ENCODE measurements around the gene ITGAE.

ITGAE gene

GRCh38 chr17:3697103-3697476, 103.9 kb downstream of the ITGAE start:
- DNase-seq (ENCODE audit: low read depth in 2 of 2, low spot score in 1 of 2): no peak

- DNase-seq (ENCODE audit: low read depth in 2 of 2, low spot score in 1 of 2): no peak
These were observed 105.1 kb downstream of the ITGAE start, which contains the start of gene P2RX5 for GRCh38 chr17:3695723-3696411. TSS of gene P2RX5 (minus strand) at chr17:3696155. CDS start at chr17:3696005, 150 bp downstream.

- no peak for DNase-seq (ENCODE audit: low read depth in 2 of 2, low spot score in 1 of 2)
These were observed 105.8 kb downstream of the ITGAE start for GRCh38 chr17:3695129-3695722.

GRCh38 chr17:3693829-3694231, 107.2 kb downstream of the ITGAE start:
- DNase-seq (ENCODE audit: low read depth in 2 of 2, low spot score in 1 of 2): no peak

GRCh38 chr17:3693141-3693540, 107.8 kb downstream of the ITGAE start:
- no peak for DNase-seq (ENCODE audit: low read depth in 2 of 2, low spot score in 1 of 2)

- DNase-seq (ENCODE audit: low read depth in 2 of 2, low spot score in 1 of 2): no peak
These were observed 108.6 kb downstream of the ITGAE start for GRCh38 chr17:3692346-3692745.

- DNase-seq (ENCODE audit: low read depth in 2 of 2, low spot score in 1 of 2): no peak
These were observed 109.3 kb downstream of the ITGAE start for GRCh38 chr17:3691617-3692067.

- no peak for DNase-seq (ENCODE audit: low read depth in 2 of 2, low spot score in 1 of 2)
These were observed 110.8 kb downstream of the ITGAE start for GRCh38 chr17:3690094-3690715.

GRCh38 chr17:3689262-3690093, 111.5 kb downstream of the ITGAE start:
- no peak for DNase-seq (ENCODE audit: low read depth in 2 of 2, low spot score in 1 of 2)

- DNase-seq (ENCODE audit: low read depth in 2 of 2, low spot score in 1 of 2): no peak
These were observed 112.1 kb downstream of the ITGAE start for GRCh38 chr17:3688852-3689261.

GRCh38 chr17:3688027-3688553, 112.9 kb downstream of the ITGAE start:
- DNase-seq (ENCODE audit: low read depth in 2 of 2, low spot score in 1 of 2): no peak

GRCh38 chr17:3685174-3685573, 115.8 kb downstream of the ITGAE start:
- DNase-seq (ENCODE audit: low read depth in 2 of 2, low spot score in 1 of 2): no peak

GRCh38 chr17:3683054-3683511, 117.9 kb downstream of the ITGAE start:
- DNase-seq (ENCODE audit: low read depth in 2 of 2, low spot score in 1 of 2): no peak

GRCh38 chr17:3682033-3682432, 119.0 kb downstream of the ITGAE start:
- DNase-seq (ENCODE audit: low read depth in 2 of 2, low spot score in 1 of 2): no peak

GRCh38 chr17:3681565-3681964, 119.4 kb downstream of the ITGAE start:
- DNase-seq (ENCODE audit: low read depth in 2 of 2, low spot score in 1 of 2): no peak

GRCh38 chr17:3681057-3681456, 119.9 kb downstream of the ITGAE start:
- no peak for DNase-seq (ENCODE audit: low read depth in 2 of 2, low spot score in 1 of 2)

- no peak for DNase-seq (ENCODE audit: low read depth in 2 of 2, low spot score in 1 of 2)
These were observed 121.4 kb downstream of the ITGAE start for GRCh38 chr17:3679531-3680126.

GRCh38 chr17:3678821-3679530, 122.0 kb downstream of the ITGAE start:
- DNase-seq (ENCODE audit: low read depth in 2 of 2, low spot score in 1 of 2): no peak

GRCh38 chr17:3678095-3678820, 122.7 kb downstream of the ITGAE start:
- DNase-seq (ENCODE audit: low read depth in 2 of 2, low spot score in 1 of 2): no peak
